Glomerular visceral epithelial cell (primary cell): ENCODE results near the gene DPM2.

Experiments used
- DNase-seq: peaks from one replicate; pipeline ENCODE4 v3.0.0-alpha.2; 2016; ENCODE audit errors: extremely low spot score

The DPM2 gene

GRCh38 chr9:127919253-127919815 is 18.3 kb downstream of the DPM2 start:
- peak; percentile 99 for DNase-seq

- no peak for DNase-seq
Observed at GRCh38 chr9:127918183-127919107, 19.2 kb downstream of the DPM2 start.

- DNase-seq: no peak
Observed at GRCh38 chr9:127917603-127918002, 20.1 kb downstream of the DPM2 start.

- DNase-seq: peak; percentile 95
Observed at GRCh38 chr9:127916720-127917581, 20.7 kb downstream of the DPM2 start, which contains the start of gene ST6GALNAC4. ST6GALNAC4 (minus strand) TSS chr9:127917041; CDS start chr9:127916419, 622 bp downstream.

- DNase-seq: no peak
Observed at GRCh38 chr9:127915801-127916719, 21.6 kb downstream of the DPM2 start.

GRCh38 chr9:127915325-127915752 is 22.3 kb downstream of the DPM2 start:
- DNase-seq: no peak

GRCh38 chr9:127913682-127914081 is 24.0 kb downstream of the DPM2 start:
- no peak for DNase-seq

- DNase-seq: no peak
Observed at GRCh38 chr9:127912882-127913281, 24.8 kb downstream of the DPM2 start.

- DNase-seq: no peak
Observed at GRCh38 chr9:127912296-127912695, 25.4 kb downstream of the DPM2 start.

GRCh38 chr9:127910613-127911205 is 26.9 kb downstream of the DPM2 start:
- peak; percentile 40 for DNase-seq

GRCh38 chr9:127909839-127910273 is 27.8 kb downstream of the DPM2 start:
- no peak for DNase-seq

- DNase-seq: no peak
Observed at GRCh38 chr9:127908660-127908926, 29.1 kb downstream of the DPM2 start.

- DNase-seq: no peak
Observed at GRCh38 chr9:127907867-127908659, 29.6 kb downstream of the DPM2 start.

- DNase-seq: no peak
Observed at GRCh38 chr9:127905788-127906191, 31.9 kb downstream of the DPM2 start.

GRCh38 chr9:127905004-127905728 is 32.5 kb downstream of the DPM2 start:
- no peak for DNase-seq

- no peak for DNase-seq
Observed at GRCh38 chr9:127904561-127905003, 33.1 kb downstream of the DPM2 start.

GRCh38 chr9:127903557-127904475 is 33.8 kb downstream of the DPM2 start:
- DNase-seq: no peak
